ENCODE measurements around the gene ANTXR2. TPM values are rescaled to one million over a fixed set of nuclear protein-coding genes. Genes with fewer than 3 reads are reported as not detected.
A peak's percentile ranks its signal among the peaks of the same experiment; 100 is the strongest.

Gene ANTXR2
- polyA plus RNA-seq, 1 of the 3 experiments (the other 2 are of a cell fraction) = 48.8 TPM

GRCh38 chr4:80022282-80022681, 50.7 kb downstream of the ANTXR2 start:
- Histone ChIP-seq H3K4me2 (no peak overlapping the region), H3K27me3 (ENCODE audit: insufficient read depth) (no peaks in the 10 kb centered on the region), H3K27ac (ENCODE audit: low read depth in 2 of 2, low read length in 1 of 2) (peak overlapping the region in 1 of 2 experiments; percentile 62; a peak in 2 of 4 replicates), H3K9me3 (no peaks in the 10 kb centered on the region), H3K4me3 (ENCODE audit: low read depth in 2 of 2, low read length in 1 of 2) (no peak overlapping the region), H2AFZ (ENCODE audit: low read depth) (no peak overlapping the region), H3K9me2 (no peaks in the 10 kb centered on the region), H3K79me2 (ENCODE audit: insufficient read depth) (peaks cover 54% of the 10 kb centered on the region), H3K36me3 (replicated peaks in 1 of 2; ENCODE audit: control insufficient read depth in 1 of 2, insufficient read depth in 2 of 2, low read length in 1 of 2) (peaks cover 63 to 87% of the 10 kb centered on the region in 2 experiments), H4K20me1 (ENCODE audit: insufficient read depth) (no peaks in the 10 kb centered on the region), H3K9ac (no peak overlapping the region), H3F3A (replicated peaks; ENCODE audit: insufficient read depth) (peaks cover 66% of the 10 kb centered on the region), H3K4me1 (ENCODE audit: control insufficient read depth in 1 of 2, insufficient read depth in 2 of 2, low read depth in 1 of 2, low read length in 1 of 2) (peaks cover 0 to 13% of the 10 kb centered on the region in 2 experiments; a peak in 3 of 4 replicates)
- POLR2A ChIA-PET = no interaction called here
- TF ChIP-seq GATA2 (CRISPR knock-in tag; IDR thresholded peaks at IDR 0.05) (no peak), MAX (IDR thresholded peaks at IDR 0.05; ENCODE audit: low read depth) (no peak), NFIC (IDR thresholded peaks at IDR 0.05; ENCODE audit: borderline replicate concordance) (no peak), MXI1 (IDR thresholded peaks at IDR 0.05; ENCODE audit: low read depth, low read length) (no peak), FOSL2 (IDR thresholded peaks at IDR 0.05; ENCODE audit: borderline replicate concordance, low read depth) (no peak), FOXM1 (IDR thresholded peaks at IDR 0.05; ENCODE audit: low read depth) (no peak), RXRA (IDR thresholded peaks at IDR 0.05; ENCODE audit: borderline replicate concordance, low read depth) (no peak), YY1 (IDR thresholded peaks at IDR 0.05; ENCODE audit: low read depth) (no peak), RFX5 (IDR thresholded peaks at IDR 0.05; ENCODE audit: low read length) (no peak), POLR2AphosphoS5 (IDR thresholded peaks at IDR 0.05; ENCODE audit: low read depth, low read length) (no peak), ELF1 (IDR thresholded peaks at IDR 0.05) (no peak), TCF12 (IDR thresholded peaks at IDR 0.05) (no peak), CHD2 (IDR thresholded peaks at IDR 0.05; ENCODE audit: low read length, partially characterized antibody) (no peak), RCOR1 (IDR thresholded peaks at IDR 0.05; ENCODE audit: low read length) (no peak), MEF2A (IDR thresholded peaks at IDR 0.05; ENCODE audit: borderline replicate concordance, low read depth) (no peak)
- WGBS (ENCODE audit: low lambda C conversion rate) = 98% methylated on average over 3 of the region's 3 CpGs
- no peak for DNase-seq
- CTCF ChIA-PET = interaction anchor here (1.2 kb wide), 1 partner anchor 51 kb away, joined by 4 read pairs; the partner anchor contains the start of gene ANTXR2

GRCh38 chr4:80017125-80017854, 55.7 kb downstream of the ANTXR2 start:
- peak overlapping the region; percentile 70 to 83; a peak in 3 of 4 replicates for H3K27ac ChIP-seq (ENCODE audit: low read depth in 2 of 2, low read length in 1 of 2)
- H3K36me3 ChIP-seq (replicated peaks in 1 of 2; ENCODE audit: control insufficient read depth in 1 of 2, insufficient read depth in 2 of 2, low read length in 1 of 2) = peaks cover 53 to 80% of the 10 kb centered on the region in 2 experiments
- peaks cover 3 to 37% of the 10 kb centered on the region in 2 experiments for H3K4me1 ChIP-seq (ENCODE audit: control insufficient read depth in 1 of 2, insufficient read depth in 2 of 2, low read depth in 1 of 2, low read length in 1 of 2)
- H3K9me3 ChIP-seq = no peaks in the 10 kb centered on the region
- H3K27me3 ChIP-seq (ENCODE audit: insufficient read depth) = no peaks in the 10 kb centered on the region
- H2AFZ ChIP-seq (ENCODE audit: low read depth) = no peak overlapping the region
- POLR2A ChIA-PET = no interaction called here
- H3K4me2 ChIP-seq = peak overlapping the region; percentile 42
- H3K79me2 ChIP-seq (ENCODE audit: insufficient read depth) = peaks cover 56% of the 10 kb centered on the region
- H3F3A ChIP-seq (replicated peaks; ENCODE audit: insufficient read depth) = peaks cover 59% of the 10 kb centered on the region
- no peak for DNase-seq
- no peak overlapping the region for H3K4me3 ChIP-seq (ENCODE audit: low read depth in 2 of 2, low read length in 1 of 2)
- WGBS (ENCODE audit: low lambda C conversion rate) = 46% methylated on average over 2 of the region's 2 CpGs
- CTCF ChIA-PET = no interaction called here
- H3K9me2 ChIP-seq = no peaks in the 10 kb centered on the region
- peak overlapping the region; percentile 33; the same call in 1 of the 2 replicates for H3K9ac ChIP-seq
- H4K20me1 ChIP-seq (ENCODE audit: insufficient read depth) = no peaks in the 10 kb centered on the region
- no peak for TF ChIP-seq CHD2 (IDR thresholded peaks at IDR 0.05; ENCODE audit: low read length, partially characterized antibody)
- TF ChIP-seq ELF1 (IDR thresholded peaks at IDR 0.05) = peak; percentile 18; the same call in 1 of the 2 replicates
- TF ChIP-seq GABPA (IDR thresholded peaks at IDR 0.05; ENCODE audit: low read depth) = no peak
- TF ChIP-seq NFIC (IDR thresholded peaks at IDR 0.05; ENCODE audit: borderline replicate concordance) = peak; percentile 22; the same call in 1 of the 2 replicates
- no peak for TF ChIP-seq EZH2phosphoT487 (IDR thresholded peaks at IDR 0.05; ENCODE audit: borderline replicate concordance, low read depth)
- TF ChIP-seq USF2 (IDR thresholded peaks at IDR 0.05; ENCODE audit: borderline replicate concordance, low read depth, low read length) = no peak
- TF ChIP-seq USF1 (IDR thresholded peaks at IDR 0.05; ENCODE audit: borderline replicate concordance, low read depth) = no peak
- TF ChIP-seq RFX5 (IDR thresholded peaks at IDR 0.05; ENCODE audit: low read length) = no peak
- peak; percentile 64 for TF ChIP-seq TCF12 (IDR thresholded peaks at IDR 0.05)
- TF ChIP-seq NRF1 (IDR thresholded peaks at IDR 0.05; ENCODE audit: low read depth, low read length) = no peak
- no peak for TF ChIP-seq TAF1 (IDR thresholded peaks at IDR 0.05; ENCODE audit: borderline replicate concordance, low read depth, low read length)
- peak; percentile 40 for TF ChIP-seq PBX3 (IDR thresholded peaks at IDR 0.05)
- TF ChIP-seq YY1 (IDR thresholded peaks at IDR 0.05; ENCODE audit: low read depth) = no peak
- no peak for TF ChIP-seq IRF3 (IDR thresholded peaks at IDR 0.05; ENCODE audit: low read depth, low read length)
